ENCODE data around the gene CHST9.

DNA sequence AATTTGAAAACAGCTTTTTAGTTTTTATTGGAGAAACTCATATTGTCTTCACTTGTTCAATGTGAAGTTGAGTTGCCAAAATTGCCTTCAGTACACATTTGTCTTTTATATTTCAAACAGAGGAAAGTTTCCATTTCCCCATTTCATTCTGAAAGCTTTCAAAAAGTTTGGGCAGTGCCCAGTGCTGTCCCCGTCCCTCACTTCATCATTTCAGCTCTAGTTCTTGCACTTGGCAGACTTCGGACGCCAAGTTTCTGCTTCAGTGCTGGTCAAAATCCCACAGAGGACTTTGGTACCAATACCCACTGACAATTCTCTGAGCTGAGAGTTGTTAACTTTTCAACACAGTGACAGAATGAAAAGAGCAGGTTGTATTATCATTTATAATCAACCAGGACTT lies 276.2 kb downstream of the CHST9 start:
- TF ChIP-seq, protein P1, sequence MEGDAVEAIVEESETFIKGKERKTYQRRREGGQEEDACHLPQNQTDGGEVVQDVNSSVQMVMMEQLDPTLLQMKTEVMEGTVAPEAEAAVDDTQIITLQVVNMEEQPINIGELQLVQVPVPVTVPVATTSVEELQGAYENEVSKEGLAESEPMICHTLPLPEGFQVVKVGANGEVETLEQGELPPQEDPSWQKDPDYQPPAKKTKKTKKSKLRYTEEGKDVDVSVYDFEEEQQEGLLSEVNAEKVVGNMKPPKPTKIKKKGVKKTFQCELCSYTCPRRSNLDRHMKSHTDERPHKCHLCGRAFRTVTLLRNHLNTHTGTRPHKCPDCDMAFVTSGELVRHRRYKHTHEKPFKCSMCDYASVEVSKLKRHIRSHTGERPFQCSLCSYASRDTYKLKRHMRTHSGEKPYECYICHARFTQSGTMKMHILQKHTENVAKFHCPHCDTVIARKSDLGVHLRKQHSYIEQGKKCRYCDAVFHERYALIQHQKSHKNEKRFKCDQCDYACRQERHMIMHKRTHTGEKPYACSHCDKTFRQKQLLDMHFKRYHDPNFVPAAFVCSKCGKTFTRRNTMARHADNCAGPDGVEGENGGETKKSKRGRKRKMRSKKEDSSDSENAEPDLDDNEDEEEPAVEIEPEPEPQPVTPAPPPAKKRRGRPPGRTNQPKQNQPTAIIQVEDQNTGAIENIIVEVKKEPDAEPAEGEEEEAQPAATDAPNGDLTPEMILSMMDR (IDR thresholded peaks at IDR 0.05; ENCODE audit: borderline replicate concordance, extremely low read depth, low read length, poor library complexity, severe bottlenecking), result no peak
- TF ChIP-seq EZH2 (IDR thresholded peaks at IDR 0.05; ENCODE audit: borderline replicate concordance, low read depth, low read length, severe bottlenecking), result no peak

Data from DND-41 (cell line).